Inflammatory macrophage (primary cell): ENCODE data around the gene MED28.
"Not testable (repeated sequence)": the region's sequence is repeated elsewhere in the genome, so short reads cannot be mapped to it uniquely, and the experiment has no call there.

Experiments
- DNase-seq, 2 donors: peaks; one replicate each; pipeline ENCODE4 v3.0.0-alpha.2; 2020 to 2022
- total RNA-seq, 18 experiments: gene quantifications; one replicate each; lab custom pipeline; 2026; ENCODE audit warnings: mixed read lengths in 6 of 18, inconsistent platforms in 2 of 18; lab: John Stamatoyannopoulos, UW

MED28 gene, protein sequence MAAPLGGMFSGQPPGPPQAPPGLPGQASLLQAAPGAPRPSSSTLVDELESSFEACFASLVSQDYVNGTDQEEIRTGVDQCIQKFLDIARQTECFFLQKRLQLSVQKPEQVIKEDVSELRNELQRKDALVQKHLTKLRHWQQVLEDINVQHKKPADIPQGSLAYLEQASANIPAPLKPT
- 34.3 to 74.9 (median 49.1) reads per million in 18 experiments for total RNA-seq

DNA sequence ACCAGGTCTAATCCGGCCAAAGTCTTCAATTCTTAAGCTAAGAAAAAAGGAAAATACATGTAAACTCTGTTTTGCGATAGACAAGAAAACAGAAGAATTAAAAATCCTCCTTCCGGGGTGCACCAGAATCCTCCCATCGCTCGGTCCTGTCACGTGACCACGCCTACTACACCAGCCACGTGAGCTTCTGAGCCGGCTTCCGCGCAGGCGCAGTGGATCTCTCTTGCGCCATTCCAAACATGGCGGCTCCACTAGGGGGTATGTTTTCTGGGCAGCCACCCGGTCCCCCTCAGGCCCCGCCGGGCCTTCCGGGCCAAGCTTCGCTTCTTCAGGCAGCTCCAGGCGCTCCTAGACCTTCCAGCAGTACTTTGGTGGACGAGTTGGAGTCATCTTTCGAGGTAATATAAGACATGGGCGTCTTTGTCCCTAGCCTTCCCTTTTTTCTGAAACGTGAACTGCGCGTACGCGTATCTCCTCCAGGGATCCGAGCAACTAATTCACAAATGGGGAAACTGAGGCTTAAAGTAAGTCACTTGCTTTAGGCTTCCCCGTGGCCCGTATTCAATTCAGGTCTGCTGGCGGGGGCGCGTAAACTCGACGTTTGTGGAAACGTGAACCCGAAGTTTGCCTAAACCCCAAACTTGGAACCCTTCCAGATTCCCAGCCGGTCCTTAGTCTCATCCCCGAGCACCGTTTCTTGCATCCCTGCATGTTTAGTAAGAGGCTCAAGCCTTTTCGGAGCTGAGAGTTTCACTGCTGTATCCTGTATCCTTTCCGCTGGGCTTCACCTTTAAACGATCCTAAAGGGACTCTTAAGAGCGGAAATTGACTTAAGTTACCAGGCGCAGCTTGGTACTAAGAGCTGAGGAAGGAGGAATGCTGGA, at the start of gene MED28:
MED28 (plus strand) TSS at position 226 of the 884 bp plus-strand sequence; CDS start at position 240, 14 bp downstream.
- peak; percentile 95 to 97 for DNase-seq

DNA sequence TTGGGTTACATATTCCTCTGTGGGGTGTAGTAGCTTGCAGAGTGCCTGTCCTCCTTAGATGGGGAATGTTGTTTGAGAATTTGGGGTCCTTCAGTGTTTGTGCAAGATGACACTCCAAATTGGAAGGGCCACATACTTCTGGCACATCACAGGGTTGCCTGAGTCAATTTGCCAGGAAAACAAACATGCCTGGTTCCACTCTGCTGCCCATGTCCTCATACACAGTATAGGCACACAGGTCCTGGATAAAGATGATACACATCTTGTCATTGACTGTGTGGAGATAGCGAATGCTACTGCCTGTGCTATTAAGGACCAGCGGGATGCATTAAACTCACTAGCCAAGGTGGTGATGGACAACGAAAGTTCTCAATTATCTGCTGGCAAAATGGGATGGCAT, 48.6 kb upstream of the MED28 start:
- no peak for DNase-seq

DNA sequence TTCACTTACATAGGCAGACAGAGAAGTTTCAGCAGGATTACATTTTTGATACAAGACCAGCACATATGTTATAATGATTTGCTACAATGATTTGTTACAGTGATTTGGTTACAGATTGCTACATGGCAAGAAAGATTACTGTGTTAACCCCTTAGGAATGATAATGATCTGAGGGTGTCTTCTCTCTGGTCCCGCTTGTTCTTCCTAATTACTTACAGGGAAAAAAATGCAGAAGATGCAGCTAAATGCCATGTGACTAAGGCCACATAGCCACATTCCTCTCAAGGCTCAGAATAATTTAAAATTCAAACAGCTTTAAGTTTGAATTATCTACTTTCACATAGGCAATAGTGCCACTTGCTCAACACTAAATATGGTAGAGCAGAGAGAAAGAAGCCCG, 47.2 kb upstream of the MED28 start:
- DNase-seq: no peak

DNA sequence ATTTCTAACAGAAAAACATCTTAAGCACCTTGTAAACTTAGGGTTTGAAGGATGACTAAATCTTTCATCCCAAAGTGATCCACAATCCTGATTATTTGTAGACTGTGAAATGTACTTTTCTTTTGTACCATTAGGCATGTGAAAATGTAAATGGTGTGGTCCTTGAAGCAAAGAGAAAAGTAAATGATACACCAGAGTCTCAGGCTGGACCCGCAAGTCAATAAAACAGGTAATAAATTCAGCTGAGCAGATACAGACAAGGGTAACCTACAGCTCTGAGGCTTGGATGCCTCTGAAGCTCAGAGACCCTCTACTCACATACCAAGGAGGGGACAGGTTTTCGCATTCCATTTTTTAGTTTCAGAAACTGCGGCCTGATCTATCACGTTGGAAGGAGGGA, 40.2 kb upstream of the MED28 start:
- DNase-seq: no peak

DNA sequence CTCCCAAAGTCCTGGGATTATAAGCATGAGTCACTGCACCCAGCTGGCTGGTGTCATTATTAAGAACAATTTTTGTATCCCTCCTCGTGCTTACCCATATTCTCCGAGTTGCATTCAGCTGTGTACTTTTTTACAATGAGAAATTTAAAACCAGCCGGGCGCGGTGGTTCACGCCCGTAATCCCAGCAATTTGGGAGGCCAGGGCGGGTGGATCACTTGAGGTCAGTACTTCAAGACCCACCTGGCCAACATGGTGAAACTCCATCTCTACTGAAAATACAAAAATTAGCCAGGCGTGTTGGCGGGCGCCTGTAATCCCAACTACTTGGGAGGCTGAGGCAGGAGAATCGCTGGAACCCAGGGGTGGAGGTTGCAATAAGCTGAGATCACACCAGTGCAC, 39.3 kb upstream of the MED28 start:
- DNase-seq: not testable (repeated sequence)

DNA sequence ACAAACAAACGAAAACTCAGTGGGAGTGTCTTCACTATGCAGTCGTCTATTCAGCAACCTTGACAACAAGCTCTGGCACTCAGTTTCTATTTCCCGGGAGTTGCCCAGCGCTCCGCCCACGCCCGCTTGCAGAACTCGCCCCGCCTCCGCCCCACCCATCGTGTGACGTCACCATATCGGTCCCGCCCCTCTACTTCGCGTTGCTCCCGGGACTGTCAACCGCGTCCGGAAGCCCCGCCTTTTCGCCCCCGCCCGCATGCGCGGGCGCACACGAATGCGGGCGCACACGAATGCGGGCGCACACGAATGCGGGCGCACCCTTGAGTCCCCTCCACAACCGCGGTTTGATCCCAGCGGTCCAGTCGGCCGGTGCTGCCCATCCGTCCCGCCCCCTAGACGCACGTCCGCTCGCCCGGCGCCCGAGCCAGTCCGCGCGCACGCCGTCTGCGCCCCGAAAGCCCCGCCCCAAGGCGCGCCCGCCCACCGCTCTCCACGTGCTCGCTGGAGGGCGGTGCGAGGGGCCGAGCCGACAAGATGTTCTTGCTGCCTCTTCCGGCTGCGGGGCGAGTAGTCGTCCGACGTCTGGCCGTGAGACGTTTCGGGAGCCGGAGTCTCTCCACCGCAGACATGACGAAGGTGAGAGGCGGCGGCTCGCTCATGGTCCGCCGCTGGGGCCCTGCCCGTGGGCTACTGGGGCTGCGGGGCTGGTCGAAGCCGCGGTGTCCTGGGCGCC, 37.3 kb upstream of the MED28 start, which contains the start of gene LAP3:
LAP3 (plus strand) TSS at position 267 of the 733 bp plus-strand sequence; CDS start at position 535, 268 bp downstream.
- peak; percentile 98 to 99 for DNase-seq

DNA sequence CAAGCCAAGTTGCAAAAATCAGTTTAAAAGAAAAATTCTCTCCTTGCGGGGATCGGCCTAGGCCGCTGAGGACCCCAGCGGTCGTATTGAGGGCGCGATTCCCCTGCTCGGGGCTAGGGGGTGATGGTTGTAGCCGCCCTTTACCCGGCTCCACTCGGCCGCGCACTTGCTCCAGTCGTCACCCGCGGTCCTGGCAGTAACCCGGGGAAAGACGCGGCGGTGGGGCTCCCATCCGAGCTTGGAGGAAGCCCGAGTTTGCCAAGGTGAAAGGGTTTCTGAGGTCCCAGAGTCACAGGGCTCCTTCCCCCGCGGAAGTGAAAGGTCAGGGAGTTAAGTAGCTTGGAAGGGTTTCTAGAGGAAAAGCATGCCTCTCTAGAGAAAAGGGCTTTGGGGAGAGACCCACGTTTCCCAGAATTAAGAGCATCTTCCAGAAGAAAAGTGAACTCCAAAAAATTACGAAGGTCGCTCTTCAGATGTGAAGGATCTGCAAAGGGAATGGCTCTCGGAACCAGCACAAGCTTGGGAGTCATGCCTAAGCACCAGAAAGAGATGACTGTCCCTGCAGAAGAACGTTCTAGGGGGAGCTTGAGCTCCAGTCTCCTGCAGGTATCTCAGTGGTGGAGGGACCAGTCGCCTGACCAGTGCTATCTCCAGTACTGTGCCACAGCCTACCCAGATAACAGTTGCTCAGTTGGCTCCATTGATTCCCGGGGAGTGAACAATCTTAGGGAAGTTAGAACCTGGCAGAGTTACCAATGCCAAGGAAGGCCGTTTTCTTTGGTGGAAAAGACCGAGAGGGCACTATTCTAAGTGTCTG, 36.6 kb upstream of the MED28 start:
- DNase-seq: peak; percentile 37 to 62

DNA sequence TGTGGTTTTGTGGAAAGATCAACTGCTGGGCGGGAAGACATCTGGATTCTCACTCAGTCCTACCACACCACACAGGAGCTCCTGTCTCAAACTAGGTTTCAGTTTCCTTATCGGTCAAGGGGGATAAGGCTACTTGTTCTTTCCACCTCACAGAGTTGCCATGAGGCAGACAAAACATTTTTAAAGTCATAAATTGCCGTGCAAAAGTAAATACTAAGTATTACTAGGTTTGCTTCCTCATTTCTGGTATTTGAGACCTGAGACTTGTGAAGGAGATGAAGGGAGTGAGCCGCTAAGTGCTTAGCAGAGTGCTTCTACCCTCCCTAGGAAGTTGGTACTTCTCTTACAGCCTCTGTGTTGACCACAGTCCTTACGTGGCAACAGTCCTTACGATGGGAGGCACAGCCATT, 36.0 kb upstream of the MED28 start:
- DNase-seq: peak; percentile 20 to 35

DNA sequence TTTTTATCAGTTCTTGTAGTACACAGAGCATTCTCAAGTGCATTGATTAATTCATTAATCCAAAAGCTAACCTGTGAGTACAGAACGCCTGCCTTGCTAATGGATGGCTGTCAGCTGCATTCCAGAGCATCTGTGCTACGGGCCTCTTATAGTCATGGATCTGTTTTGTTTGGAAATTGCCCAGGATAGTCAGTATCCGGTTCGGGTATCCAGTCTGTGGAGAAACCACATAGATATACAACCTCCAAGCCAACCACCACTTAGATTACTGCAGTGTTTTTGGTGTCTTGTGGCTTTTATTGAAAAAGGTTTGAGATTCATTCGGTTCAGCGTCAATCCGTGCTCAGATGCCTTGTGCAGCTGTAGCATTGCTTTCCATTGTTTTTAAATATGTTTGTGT, 33.5 kb upstream of the MED28 start:
- DNase-seq: no peak

DNA sequence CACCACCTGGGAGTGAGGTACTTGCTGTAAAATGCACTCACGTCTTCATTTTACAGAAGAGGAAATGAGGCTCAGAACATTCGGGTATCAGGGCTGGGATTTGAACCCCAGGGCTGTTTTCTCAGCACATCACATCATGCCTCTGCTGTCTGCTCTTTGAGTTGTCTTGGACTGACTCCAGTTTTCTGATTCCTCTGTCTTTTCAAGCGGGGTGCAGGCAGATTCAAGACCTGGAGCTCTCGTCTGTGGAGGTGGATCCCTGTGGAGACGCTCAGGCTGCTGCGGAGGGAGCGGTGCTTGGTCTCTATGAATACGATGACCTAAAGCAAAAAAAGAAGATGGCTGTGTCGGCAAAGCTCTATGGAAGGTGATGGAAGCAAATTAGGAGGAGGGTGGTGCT, 31.2 kb upstream of the MED28 start:
- no peak for DNase-seq

DNA sequence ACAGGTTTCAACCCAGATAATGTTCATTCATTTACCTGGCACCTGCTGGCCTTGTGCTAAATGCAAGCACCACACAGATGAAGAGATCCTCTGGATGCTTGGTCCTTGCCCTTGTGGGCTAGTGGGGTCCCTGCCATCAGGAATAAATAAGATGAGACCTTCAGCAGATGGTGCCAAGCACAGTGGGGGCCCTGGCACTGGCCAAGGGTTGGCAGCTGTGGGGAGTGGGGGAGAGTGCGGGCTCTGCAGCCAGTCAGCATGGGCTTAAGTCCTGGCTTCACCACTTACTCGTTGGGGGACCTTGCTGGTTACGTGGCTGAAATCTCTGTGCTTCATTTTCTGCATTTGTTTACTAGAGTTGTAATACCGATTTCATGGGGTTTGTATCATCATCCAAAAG, 30.5 kb upstream of the MED28 start:
- DNase-seq: no peak

DNA sequence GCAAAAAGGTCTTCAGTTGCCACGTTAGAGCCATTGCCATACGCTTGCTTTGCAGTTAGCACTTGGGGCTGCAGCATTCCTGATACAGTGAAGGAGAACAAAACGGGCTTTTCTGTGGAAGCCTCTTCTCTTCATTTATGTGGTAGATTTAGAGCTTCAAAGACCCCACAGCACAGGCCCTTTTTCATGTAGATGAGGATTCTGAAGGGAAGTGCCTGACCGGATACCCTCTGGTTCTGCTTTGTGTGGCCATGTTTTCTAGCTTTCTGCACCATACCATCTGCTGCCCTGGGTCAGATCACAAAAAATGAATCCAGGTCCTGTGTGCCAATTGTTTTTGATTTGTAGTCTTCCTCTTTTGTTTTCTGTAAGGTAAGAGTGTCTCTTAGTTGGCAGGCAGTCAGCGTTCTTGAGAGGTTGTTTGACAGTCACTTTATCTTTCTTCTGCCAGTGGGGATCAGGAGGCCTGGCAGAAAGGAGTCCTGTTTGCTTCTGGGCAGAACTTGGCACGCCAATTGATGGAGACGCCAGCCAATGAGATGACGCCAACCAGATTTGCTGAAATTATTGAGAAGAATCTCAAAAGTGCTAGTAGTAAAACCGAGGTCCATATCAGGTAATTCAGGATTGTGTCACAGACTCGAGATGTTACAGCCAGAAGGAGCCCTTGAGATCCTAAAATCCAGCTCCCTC, 29.8 kb upstream of the MED28 start:
- no peak for DNase-seq

DNA sequence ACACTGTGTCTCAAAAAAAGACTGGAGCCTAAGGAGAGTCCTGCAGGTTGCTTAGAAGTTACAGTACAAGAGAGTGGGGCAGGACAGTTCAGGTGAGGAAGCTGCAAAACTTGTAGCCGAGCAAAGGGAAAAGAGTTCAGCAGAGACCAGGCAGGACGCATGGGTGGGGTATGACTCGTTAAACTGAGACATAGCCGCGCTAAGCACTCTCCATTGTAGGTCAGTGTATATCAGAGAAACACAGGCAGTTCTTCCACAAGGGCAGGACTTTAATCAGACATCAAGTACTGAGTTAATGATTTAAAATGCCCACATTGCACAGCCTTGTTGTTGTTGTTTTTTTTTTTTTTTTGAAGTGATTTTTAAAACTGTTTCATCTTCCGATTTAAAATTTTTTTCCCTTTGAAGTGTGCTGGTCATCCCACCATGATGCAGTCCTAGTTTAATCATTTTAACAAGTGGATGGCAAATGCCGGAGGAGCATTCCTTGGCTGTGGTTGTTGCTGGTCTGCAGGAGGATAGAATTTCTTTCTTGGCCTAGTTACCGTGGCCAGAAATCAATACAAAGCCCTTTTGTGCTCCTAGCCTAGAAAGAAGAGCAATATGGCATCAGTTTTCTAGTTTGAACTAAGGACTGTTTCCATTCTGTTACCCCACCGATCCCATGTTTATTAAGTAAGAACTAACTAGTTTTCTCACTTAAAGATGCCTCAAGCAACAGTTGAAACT, 27.2 kb upstream of the MED28 start:
- DNase-seq: no peak

DNA sequence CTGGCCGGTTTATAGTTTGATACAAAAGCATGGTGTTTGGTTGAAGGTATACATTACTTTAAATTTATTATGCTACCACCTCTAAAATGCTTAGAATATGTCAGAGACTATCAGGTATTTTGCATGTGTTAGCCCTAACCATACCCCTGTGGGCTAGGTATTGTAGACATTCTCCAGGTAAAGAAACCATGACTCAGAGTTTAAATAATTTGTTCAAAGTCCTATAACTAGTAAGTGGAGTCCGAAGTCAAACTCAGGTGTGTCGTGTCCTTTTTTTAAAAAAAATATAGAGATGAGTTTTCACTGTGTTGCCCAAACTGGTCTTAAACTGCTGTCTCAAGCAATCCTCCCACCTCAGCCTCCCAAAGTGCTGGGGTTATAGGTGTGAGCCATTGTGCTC, 25.1 kb upstream of the MED28 start:
- DNase-seq: no peak

DNA sequence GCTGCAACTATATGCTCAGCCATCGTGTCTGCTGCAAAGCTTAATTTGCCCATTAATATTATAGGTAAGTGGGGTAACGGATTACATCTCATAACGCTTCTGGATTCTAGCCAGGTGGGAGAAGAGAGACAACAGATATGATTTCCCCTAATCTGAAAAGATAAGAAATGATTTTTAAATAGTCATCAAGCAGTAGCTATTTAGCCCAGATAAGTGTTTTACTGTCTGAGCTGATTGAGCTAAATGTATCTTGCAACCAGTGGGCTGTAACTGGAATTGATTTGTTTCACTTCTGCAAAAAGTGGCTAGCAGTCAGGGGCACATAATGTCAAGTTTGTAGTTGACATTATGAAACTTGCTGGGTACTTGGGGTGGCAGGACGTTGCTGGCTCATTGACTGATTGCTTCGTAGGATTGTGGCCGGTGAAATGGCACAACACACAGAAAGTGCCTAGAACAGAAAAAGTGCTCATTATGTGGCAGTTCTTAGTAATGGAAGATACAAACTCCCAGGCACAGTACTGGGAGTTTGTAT, 18.9 kb upstream of the MED28 start:
- peak; percentile 87 to 93 for DNase-seq

DNA sequence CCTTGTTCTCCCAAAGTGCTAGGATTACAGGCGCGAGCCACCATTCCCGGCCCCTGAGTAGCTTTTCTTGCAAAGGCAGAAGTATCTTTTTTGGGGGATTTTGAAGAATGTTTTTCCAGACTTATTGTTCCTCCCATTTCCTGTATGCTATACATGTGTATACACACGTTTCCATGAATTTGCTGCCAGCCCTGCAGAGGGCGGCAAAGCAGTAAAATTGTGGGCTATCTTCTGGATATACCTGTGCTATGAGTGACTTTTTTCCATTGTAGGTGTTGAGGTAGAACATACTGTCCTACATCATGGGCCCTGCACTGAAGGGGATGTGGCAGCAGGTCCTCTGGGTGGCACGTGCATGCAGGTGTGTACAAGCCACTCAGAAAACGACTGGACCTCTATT, 16.9 kb upstream of the MED28 start:
- DNase-seq: no peak

DNA sequence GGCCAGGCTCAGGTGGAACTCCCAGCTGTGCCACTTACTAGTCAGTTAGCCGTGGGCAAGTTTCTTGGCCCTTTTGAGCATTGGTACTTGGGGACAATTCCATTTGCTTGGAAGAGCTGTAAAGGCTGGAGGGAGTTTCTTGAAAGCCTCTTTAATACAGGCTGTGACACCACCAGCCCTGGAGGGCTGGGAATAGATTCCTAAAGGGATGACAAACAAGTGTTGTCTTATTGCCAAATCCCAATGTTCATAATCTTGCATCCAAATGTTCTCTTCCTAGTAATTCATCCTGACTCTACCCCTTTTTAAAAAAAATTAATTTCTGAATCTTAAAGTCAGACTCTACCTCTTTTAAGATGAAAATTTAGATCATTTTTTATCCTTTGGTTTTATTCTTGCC, 14.6 kb upstream of the MED28 start:
- no peak for DNase-seq

DNA sequence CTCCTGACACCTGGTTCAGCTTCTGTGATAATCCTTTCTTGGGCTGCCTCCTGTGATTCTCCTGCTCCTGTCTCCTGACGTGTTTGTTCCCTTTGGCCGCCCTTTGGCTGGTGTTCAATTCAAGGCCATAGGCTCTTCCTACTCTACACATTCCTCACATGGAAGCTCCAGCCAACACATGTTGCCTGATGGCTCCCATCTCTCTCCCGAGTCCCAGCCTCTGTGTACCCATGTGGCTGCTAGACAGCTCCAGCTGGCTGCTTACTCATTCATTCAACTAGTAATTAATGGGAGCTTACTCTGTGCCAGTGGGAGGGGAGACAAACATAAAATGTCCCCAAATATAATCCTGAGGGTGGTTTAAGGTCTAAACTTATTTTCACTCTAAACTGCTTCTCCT, 9.2 kb upstream of the MED28 start:
- DNase-seq: no peak

DNA sequence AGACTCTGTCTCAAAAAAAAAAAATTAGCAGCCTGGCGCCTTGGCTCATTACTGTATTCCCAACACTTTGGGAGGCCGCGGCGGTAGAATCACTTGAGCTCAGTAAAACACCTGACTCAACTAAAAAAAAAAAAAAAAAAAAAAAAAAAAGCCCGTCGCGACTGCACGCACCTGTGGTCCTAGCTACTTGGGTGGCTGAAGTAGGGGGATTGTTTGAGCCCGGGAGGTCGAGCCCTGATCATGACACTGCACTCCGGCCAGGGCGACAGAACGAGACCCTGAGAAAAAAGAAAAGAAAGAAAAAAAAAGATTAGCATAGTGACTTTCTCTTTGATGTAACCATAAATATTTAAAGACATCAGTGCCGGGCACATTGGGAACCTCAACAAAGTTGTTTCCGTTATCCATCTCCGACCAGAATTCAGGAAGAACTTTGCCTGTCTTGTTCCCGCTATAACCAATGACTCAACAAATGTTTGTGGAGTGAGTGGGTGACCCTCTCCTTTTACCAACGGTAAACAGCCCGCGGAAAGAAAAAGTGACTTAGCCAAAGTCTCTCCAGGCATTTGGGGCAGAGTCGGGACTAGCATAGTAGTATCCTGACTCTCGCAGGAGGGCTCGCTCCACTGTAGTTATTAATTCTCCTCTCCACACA, 553 bp upstream of the MED28 start:
- peak; percentile 52 to 67 for DNase-seq

DNA sequence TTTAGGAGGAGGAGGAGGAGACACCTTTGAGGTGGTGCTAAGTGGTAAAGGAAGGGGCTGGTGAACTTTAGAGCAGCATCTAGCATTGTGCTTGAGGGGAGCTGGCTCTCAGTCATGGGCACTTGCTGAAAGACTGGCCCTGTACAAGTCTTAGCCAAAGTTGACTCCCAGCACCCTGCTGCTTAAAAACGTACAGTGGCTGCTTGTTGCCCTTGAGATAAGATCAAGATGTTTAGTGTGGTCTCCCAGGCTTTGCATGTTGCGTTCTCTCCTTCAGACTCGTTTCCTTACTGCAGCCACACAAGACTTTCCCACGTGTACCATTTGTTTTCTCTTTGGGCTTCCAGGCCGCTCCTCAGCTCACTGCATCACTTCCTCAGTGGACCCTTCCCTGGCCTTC, 1.8 kb downstream of the MED28 start:
- DNase-seq: no peak
